Measurements from ENCODE around the gene ATP11A.
"Not testable (repeated sequence)": the region's sequence is repeated elsewhere in the genome, so short reads cannot be mapped to it uniquely, and the experiment has no call there.

ATP11A gene

DNA sequence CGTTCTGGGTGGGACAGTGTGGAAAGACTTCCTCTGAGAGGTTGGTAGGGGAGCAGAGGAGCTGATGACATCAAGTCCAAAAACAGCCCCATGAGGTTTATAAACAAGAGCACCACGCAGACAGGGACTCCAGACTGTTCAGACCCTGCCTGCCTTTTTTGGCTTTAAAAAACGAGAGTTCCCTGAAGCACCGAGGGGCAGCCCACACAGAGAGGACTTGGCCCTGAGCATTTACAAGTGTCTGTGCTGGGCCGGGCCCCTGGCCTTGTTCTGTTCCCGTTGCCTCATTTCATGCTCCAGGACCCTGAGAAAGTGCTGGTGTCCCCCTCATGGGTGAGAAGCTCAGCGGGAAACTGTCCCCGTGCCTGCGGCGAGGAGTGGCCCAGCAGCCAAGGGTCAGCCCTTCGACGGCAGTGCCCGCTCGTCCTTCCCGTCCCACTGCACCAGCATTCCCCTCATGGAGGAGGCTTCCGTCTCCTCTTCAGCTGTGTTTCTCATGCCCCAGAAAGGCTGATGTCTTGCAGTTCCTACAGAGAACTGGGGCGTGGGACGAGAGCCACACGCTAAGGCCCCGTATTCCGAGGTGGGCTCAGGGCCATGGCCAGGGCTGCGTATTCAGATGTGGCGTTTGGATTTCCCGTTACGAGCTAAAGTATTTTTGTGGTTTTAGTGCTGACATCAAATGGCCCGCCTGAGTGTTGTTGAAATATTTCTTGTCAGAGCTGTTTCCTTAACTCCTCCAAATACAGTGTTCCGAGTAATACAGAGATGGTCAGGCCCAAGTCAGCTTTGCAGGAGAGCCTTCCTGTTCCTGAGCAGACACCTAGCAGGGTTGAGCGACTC, 93.5 kb downstream of the ATP11A start:
- Mint-ChIP-seq H3K36me3 (no peaks in the 10 kb centered on the region), H3K4me1 (peaks cover 14% of the 10 kb centered on the region), H3K9me3 (no peaks in the 10 kb centered on the region), H3K27ac (no peak overlapping the region), H3K4me3 (no peak overlapping the region)
- no peak for ATAC-seq
- no peak for DNase-seq (ENCODE audit: low spot score in 2 of 2)

DNA sequence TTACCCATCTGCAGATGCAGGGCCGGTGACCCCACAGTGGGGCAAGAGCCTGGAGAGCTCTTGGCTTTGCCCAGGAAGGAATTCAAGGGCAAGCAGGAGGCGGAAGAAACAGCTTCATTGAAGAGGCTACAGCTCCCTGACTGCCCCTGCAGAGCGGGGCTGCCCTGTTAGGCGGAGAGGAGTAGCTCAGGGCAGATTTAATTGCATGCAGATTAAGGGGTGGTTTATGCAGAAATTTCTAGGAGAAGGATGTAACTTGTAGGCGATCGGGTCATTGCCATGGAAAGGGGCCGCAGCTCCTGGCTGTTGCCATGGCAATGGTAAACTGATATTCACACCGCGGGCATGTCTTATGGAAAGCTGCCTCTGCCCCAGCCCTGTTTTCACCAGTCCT, 94.1 kb downstream of the ATP11A start:
- H3K9me3 Mint-ChIP-seq: no peaks in the 10 kb centered on the region
- ATAC-seq: no peak
- H3K27ac Mint-ChIP-seq: no peak overlapping the region
- peaks cover 14% of the 10 kb centered on the region for H3K4me1 Mint-ChIP-seq
- no peaks in the 10 kb centered on the region for H3K36me3 Mint-ChIP-seq
- DNase-seq (ENCODE audit: low spot score in 2 of 2): no peak
- H3K4me3 Mint-ChIP-seq: no peak overlapping the region

DNA sequence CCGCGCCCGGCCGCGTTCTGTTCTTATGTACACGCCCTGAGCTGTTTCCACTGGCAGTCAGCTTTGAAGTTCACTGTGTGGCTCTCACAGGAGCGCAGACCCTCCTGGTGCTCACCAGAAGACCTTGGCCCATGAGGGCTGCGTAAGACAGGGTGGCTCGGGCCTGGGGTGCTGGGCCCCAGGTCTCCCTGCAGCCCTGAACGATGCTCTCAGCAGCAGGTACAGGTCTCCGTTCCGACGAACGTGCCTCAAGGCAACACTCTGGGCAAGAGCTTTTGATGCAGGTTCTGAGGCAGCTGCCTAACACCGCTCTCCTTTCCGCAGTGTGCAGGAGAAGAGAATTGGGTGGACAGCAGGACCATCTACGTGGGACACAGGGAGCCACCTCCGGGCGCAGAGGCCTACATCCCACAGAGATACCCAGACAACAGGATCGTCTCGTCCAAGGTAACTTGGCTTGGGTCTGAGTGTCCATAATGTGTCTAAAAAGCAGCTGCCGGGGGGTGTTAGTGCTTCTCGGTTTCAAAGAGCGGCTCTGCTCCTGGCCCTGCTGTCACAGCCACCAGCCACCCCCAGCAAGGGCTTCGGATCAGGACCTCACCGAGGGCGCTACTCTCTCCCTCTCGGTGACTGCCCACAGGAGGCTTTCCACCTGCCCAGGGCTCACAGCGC, 95.1 kb downstream of the ATP11A start:
- no peak overlapping the region for H3K4me3 Mint-ChIP-seq
- no peaks in the 10 kb centered on the region for H3K9me3 Mint-ChIP-seq
- H3K36me3 Mint-ChIP-seq: no peaks in the 10 kb centered on the region
- no peak for ATAC-seq
- peaks cover 14% of the 10 kb centered on the region for H3K4me1 Mint-ChIP-seq
- H3K27ac Mint-ChIP-seq: no peak overlapping the region
- DNase-seq (ENCODE audit: low spot score in 2 of 2): no peak

DNA sequence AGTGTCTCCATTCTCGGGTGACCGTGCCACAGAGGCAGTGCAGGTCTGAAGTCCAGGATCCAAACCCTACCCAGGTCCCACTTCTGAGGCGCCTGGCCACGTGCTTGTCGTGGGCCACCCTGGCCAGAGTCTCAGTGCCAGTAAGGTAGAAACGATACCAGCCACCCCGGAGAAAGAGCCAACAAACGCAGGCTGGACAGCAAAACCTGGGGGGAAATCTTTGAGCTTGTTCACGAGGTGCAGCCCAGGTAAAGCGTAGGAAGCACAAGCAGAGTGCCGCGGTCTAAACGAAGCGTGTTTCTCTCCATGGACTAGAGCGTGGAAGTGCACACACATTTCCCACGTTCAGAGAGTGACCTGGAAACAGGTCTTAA, 95.6 kb downstream of the ATP11A start:
- H3K27ac Mint-ChIP-seq: no peak overlapping the region

DNA sequence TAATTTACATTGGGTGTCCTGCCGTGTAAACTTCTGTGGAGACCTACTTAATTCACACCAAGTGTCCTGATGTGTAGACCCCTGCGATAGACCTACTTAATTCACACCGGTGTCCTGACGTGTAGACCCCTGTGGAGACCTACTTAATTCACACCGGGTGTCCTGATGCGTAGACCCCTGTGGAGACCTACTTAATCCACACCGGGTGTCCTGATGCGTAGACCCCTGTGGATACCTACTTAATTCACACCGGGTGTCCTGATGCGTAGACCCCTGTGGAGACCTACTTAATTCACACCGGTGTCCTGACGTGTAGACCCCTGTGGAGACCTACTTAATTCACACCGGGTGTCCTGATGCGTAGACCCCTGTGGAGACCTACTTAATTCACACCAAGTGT, 97.0 kb downstream of the ATP11A start:
- not testable (repeated sequence) for H3K36me3 Mint-ChIP-seq; ATAC-seq; H3K4me1 Mint-ChIP-seq; H3K4me3 Mint-ChIP-seq; H3K27ac Mint-ChIP-seq; H3K9me3 Mint-ChIP-seq; DNase-seq (ENCODE audit: low spot score in 2 of 2)

More for the DNA sequence above, 95.6 kb downstream of the ATP11A start:
- Mint-ChIP-seq H3K4me3 (no peak overlapping the region), H3K4me1 (peaks cover 11% of the 10 kb centered on the region), H3K36me3 (no peaks in the 10 kb centered on the region), H3K9me3 (no peaks in the 10 kb centered on the region)
- no peak for DNase-seq (ENCODE audit: low spot score in 2 of 2)
- no peak for ATAC-seq

GRCh38 chr13:112790735-112791641, 101.2 kb downstream of the ATP11A start:
- ATAC-seq (no peak), DNase-seq (ENCODE audit: low spot score in 2 of 2) (no peak)
- Mint-ChIP-seq H3K9me3 (no peaks in the 10 kb centered on the region), H3K4me3 (no peak overlapping the region), H3K27ac (no peak overlapping the region), H3K4me1 (no peaks in the 10 kb centered on the region), H3K36me3 (no peaks in the 10 kb centered on the region)

- no peak for ATAC-seq
- DNase-seq (ENCODE audit: low spot score in 2 of 2): no peak
- Mint-ChIP-seq H3K4me1 (no peaks in the 10 kb centered on the region), H3K4me3 (no peak overlapping the region), H3K27ac (no peak overlapping the region), H3K9me3 (no peaks in the 10 kb centered on the region), H3K36me3 (no peaks in the 10 kb centered on the region)
Observed at GRCh38 chr13:112791663-112792440, 102.0 kb downstream of the ATP11A start.

DNA sequence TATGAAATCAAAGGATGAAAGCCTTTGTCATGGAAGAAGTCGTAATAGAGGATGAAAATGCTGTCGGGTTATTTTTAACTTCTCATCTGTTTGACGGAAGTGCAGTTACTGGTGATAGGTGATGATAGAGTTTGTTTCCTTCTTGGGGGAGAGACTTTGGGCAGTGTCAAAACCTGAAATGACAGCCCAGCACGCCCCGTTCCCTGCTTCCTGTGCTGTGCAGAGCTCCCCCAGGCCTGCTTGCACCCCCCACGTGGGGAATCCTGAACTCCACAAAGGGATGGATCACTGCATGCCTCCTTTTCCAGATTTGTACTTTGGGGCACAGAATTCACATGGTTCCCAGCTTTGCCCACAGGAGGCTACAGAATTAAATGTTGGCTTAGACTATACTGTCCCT, 102.7 kb downstream of the ATP11A start:
- Mint-ChIP-seq H3K36me3 (no peaks in the 10 kb centered on the region), H3K9me3 (no peaks in the 10 kb centered on the region), H3K4me1 (no peaks in the 10 kb centered on the region), H3K4me3 (no peak overlapping the region), H3K27ac (no peak overlapping the region)
- ATAC-seq: no peak
- no peak for DNase-seq (ENCODE audit: low spot score in 2 of 2)

DNA sequence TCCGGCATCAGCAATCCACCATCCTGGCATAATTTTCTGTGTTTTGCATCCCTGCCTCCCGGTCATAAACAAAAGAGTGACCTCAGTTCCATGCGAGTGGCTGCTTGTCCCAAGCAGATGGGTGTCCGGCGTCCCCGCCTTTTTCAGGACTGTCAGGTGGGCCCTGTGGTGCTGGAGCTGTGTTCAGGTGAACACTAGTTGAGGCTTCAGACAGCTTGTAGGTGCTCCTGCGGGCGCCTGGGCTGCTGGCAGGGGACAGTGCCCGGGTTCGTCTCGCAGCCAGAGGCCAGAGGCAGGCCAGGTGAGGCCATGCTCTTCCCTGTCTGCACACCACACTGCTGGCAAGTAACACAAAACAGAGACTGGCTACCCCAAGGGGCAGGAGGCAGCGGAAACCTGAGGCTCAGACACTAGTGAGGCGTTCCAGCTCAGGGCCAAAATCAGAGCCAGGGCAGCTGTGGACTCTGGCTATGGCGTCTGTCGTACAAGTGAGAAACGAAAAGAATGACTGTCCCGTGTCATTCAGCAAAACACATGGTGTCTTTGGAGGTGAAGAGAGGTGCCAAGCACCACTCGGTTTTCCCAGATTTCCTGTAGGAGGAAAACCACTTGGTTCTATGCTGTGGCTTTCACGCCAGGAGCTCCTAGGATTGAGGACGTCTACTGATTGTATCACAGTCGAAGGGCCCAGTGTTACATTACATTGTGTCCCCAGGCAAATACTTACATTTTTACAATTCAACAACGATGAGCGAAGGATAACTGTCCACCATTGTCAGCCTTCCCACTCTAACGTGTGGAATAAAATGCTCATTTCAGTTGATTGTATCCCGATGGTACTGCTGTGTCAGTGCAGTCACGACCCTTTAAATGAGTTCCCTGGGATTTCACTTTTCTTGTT, 104.0 kb downstream of the ATP11A start:
- no peak for ATAC-seq
- Mint-ChIP-seq H3K9me3 (peaks cover 2% of the 10 kb centered on the region), H3K4me1 (no peaks in the 10 kb centered on the region), H3K27ac (no peak overlapping the region), H3K36me3 (no peaks in the 10 kb centered on the region), H3K4me3 (no peak overlapping the region)
- DNase-seq (ENCODE audit: low spot score in 2 of 2): no peak

- ATAC-seq (no peak), DNase-seq (ENCODE audit: low spot score in 2 of 2) (no peak)
- no peak overlapping the region for H3K27ac Mint-ChIP-seq
- H3K36me3 Mint-ChIP-seq: no peaks in the 10 kb centered on the region
- no peak overlapping the region for H3K4me3 Mint-ChIP-seq
- H3K4me1 Mint-ChIP-seq: no peaks in the 10 kb centered on the region
- H3K9me3 Mint-ChIP-seq: peaks cover 3% of the 10 kb centered on the region
Observed at GRCh38 chr13:112795277-112795676, 105.4 kb downstream of the ATP11A start.

GRCh38 chr13:112796190-112796915, 106.5 kb downstream of the ATP11A start:
- no peaks in the 10 kb centered on the region for H3K4me1 Mint-ChIP-seq
- peaks cover 3% of the 10 kb centered on the region for H3K9me3 Mint-ChIP-seq
- ATAC-seq: no peak
- H3K36me3 Mint-ChIP-seq: no peaks in the 10 kb centered on the region
- no peak for DNase-seq (ENCODE audit: low spot score in 2 of 2)
- H3K4me3 Mint-ChIP-seq: no peak overlapping the region
- no peak overlapping the region for H3K27ac Mint-ChIP-seq

DNA sequence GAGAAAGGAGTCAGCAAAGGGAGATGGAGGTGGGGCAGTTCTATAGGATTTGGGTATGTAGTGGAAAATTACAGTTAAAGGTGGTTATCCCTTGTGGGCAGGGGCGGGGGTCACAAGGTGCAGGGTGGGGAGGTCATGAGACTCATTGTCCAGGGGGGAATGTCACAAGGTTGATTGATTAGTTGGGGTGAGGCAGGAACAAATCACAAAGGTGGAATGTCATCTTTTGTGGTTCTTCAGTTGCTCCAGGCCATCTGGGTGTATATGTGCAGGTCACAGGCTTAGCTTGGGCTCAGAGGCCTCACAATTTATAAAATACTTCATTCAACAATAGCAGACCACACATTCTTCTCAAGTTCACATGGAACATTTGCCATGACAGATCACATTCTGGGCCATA, 109.6 kb downstream of the ATP11A start:
- peaks cover 3% of the 10 kb centered on the region for H3K9me3 Mint-ChIP-seq

DNA sequence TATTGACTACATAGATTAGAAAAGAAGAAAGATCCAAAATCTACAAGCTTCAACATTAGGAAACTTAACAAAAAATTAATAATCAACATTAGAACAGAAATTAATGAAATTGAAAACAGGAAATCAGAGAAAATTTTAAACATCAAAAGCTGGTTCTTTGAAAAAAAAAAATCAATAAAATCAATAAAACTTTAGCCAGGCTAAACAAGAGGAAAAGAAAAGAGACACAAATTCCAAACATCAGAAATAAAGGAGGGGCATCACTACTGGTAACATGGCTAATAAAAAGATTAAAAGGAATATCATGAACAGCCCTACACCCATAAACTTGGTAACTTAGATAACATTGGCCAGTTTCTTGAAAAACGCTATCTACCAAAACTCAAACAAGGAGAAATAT, 110.2 kb downstream of the ATP11A start:
- H3K4me3 Mint-ChIP-seq: no peak overlapping the region
- no peak for DNase-seq (ENCODE audit: low spot score in 2 of 2)
- peaks cover 13% of the 10 kb centered on the region for H3K4me1 Mint-ChIP-seq
- ATAC-seq: no peak
- no peaks in the 10 kb centered on the region for H3K36me3 Mint-ChIP-seq
- H3K27ac Mint-ChIP-seq: no peak overlapping the region
- peaks cover 3% of the 10 kb centered on the region for H3K9me3 Mint-ChIP-seq

More for the DNA sequence above, 109.6 kb downstream of the ATP11A start:
- H3K4me1 Mint-ChIP-seq: peaks cover 13% of the 10 kb centered on the region
- DNase-seq (ENCODE audit: low spot score in 2 of 2) (no peak), ATAC-seq (no peak)
- H3K36me3 Mint-ChIP-seq: no peaks in the 10 kb centered on the region
- H3K4me3 Mint-ChIP-seq: no peak overlapping the region
- no peak overlapping the region for H3K27ac Mint-ChIP-seq

Data from stimulated activated effector memory CD8-positive, alpha-beta T cell treated with anti-CD3 and anti-CD28 coated beads, Interleukin-12 subunit alpha, Interleukin-12 subunit beta, amount 100 ng/mL, for 72 hours (primary cell).